Spinal cord (tissue), 4 donors: Measurements from ENCODE around the gene DES. TPM values are rescaled to one million over a fixed set of nuclear protein-coding genes. Genes with fewer than 3 reads are reported as not detected.

ENCODE experiments used
- polyA plus RNA-seq, 2 donors: library from polyadenylated mRNA; unstranded; fragments of 120-200 nt; gene quantifications; one replicate each; pipeline ENCODE4 v1.2.1, GENCODE V29; 2013; ENCODE audit not compliant: insufficient read length in 2 of 2
- total RNA-seq, 2 donors: library from RNA; depleted of rRNA in 1 of 2; stranded (reverse); fragments of 120-200 nt in 1 of 2; fragments of >200 nt in 1 of 2; gene quantifications; one replicate each; pipeline versions ENCODE4 v1.2.3 to v1.2.4, GENCODE V29; 2013 to 2014

DES gene
- total and polyA plus RNA-seq, 4 donors, result 3.5 to 8.8 (median 5.2) TPM

Other genes starting within 250 kb of the DES start
- gene SLC23A3, start 248.3 kb upstream of the DES start, total RNA-seq, result 1 to 10 TPM in 1 of 2 donors, under 1 TPM in 1; 0.69 to 1.7 TPM
- 1 to 10 TPM in 1 of 2 donors, under 1 TPM in 1; 0.17 to 2.4 TPM for gene SLC23A3, start 248.3 kb upstream of the DES start, polyA plus RNA-seq
- 10 to 100 TPM; 27.5 to 37.8 TPM for gene CNPPD1, start 241.5 kb upstream of the DES start, total RNA-seq
- 10 to 100 TPM; 53.7 to 57.5 TPM for gene CNPPD1, start 241.5 kb upstream of the DES start, polyA plus RNA-seq
- gene RETREG2, start 240.1 kb upstream of the DES start, total RNA-seq, result 10 to 100 TPM; 64.6 to 78.6 TPM
- 100 to 1,000 TPM; 170 to 188 TPM for gene RETREG2, start 240.1 kb upstream of the DES start, polyA plus RNA-seq
- 10 to 100 TPM; 14.5 to 40.5 TPM for gene ZFAND2B, start 211.6 kb upstream of the DES start, total RNA-seq
- gene ZFAND2B, start 211.6 kb upstream of the DES start, polyA plus RNA-seq, result 10 to 100 TPM; 37.2 to 46.4 TPM
- 10 to 100 TPM; 39.7 to 47.2 TPM for gene ABCB6, start 199.4 kb upstream of the DES start, total RNA-seq
- 10 to 100 TPM; 60.6 to 78.8 TPM for gene ABCB6, start 199.4 kb upstream of the DES start, polyA plus RNA-seq
- gene ATG9A, start 188.7 kb upstream of the DES start, total RNA-seq, result 10 to 100 TPM; 26.2 to 45.9 TPM
- gene ATG9A, start 188.7 kb upstream of the DES start, polyA plus RNA-seq, result 10 to 100 TPM; 56.0 to 59.8 TPM
- gene ANKZF1, start 188.6 kb upstream of the DES start, total RNA-seq, result 10 to 100 TPM; 29.2 to 53.6 TPM
- 10 to 100 TPM; 44.0 to 74.2 TPM for gene ANKZF1, start 188.6 kb upstream of the DES start, polyA plus RNA-seq
- 10 to 100 TPM in 1 of 2 donors, 1 to 10 TPM in 1; 9.4 to 22.1 TPM for gene GLB1L, start 172.9 kb upstream of the DES start, total RNA-seq
- 10 to 100 TPM; 11.4 to 12.0 TPM for gene GLB1L, start 172.9 kb upstream of the DES start, polyA plus RNA-seq
- 10 to 100 TPM; 16.4 to 25.0 TPM for gene STK16, start 172.9 kb upstream of the DES start, total RNA-seq
- gene STK16, start 172.9 kb upstream of the DES start, polyA plus RNA-seq, result 10 to 100 TPM; 36.3 to 38.7 TPM
- gene TUBA4B, start 165.1 kb upstream of the DES start, total RNA-seq, result 1 to 10 TPM in 1 of 2 donors, not detected in 1; 1.5 TPM
- under 1 TPM; 0.38 to 0.39 TPM for gene TUBA4B, start 165.1 kb upstream of the DES start, polyA plus RNA-seq
- 10 to 100 TPM; 14.3 to 43.9 TPM for gene TUBA4A, start 164.5 kb upstream of the DES start, total RNA-seq
- 10 to 100 TPM; 73.6 to 84.9 TPM for gene TUBA4A, start 164.5 kb upstream of the DES start, polyA plus RNA-seq
- 100 to 1,000 TPM in 1 of 2 donors, 10 to 100 TPM in 1; 81.5 to 101 TPM for gene DNAJB2, start 139.0 kb upstream of the DES start, total RNA-seq
- 100 to 1,000 TPM; 163 to 186 TPM for gene DNAJB2, start 139.0 kb upstream of the DES start, polyA plus RNA-seq
- 10 to 100 TPM; 12.6 to 67.3 TPM for gene PTPRN, start 109.0 kb upstream of the DES start, total RNA-seq
- 10 to 100 TPM; 72.2 to 88.1 TPM for gene PTPRN, start 109.0 kb upstream of the DES start, polyA plus RNA-seq
- gene RESP18, start 85.6 kb upstream of the DES start, total RNA-seq, result 1 to 10 TPM; 1.1 to 2.8 TPM
- 1 to 10 TPM; 6.6 to 7.0 TPM for gene RESP18, start 85.6 kb upstream of the DES start, polyA plus RNA-seq
- gene DNPEP, start 30.5 kb upstream of the DES start, total RNA-seq, result 10 to 100 TPM; 25.6 to 40.8 TPM
- 10 to 100 TPM; 40.2 to 57.2 TPM for gene DNPEP, start 30.5 kb upstream of the DES start, polyA plus RNA-seq
- 10 to 100 TPM; 12.2 to 20.8 TPM for gene SPEG, start 16.5 kb downstream of the DES start, total RNA-seq
- 10 to 100 TPM; 71.1 to 84.2 TPM for gene SPEG, start 16.5 kb downstream of the DES start, polyA plus RNA-seq
- gene GMPPA, start 80.5 kb downstream of the DES start, total RNA-seq, result 10 to 100 TPM; 19.0 to 29.8 TPM
- gene GMPPA, start 80.5 kb downstream of the DES start, polyA plus RNA-seq, result 10 to 100 TPM; 19.2 to 23.6 TPM
- gene ASIC4, start 96.1 kb downstream of the DES start, total RNA-seq, result 10 to 100 TPM in 1 of 2 donors, 1 to 10 TPM in 1; 8.2 to 18.8 TPM
- gene ASIC4, start 96.1 kb downstream of the DES start, polyA plus RNA-seq, result 10 to 100 TPM; 36.4 to 47.2 TPM
- 10 to 100 TPM; 61.2 to 84.5 TPM for gene CHPF, start 125.4 kb downstream of the DES start, total RNA-seq
- 10 to 100 TPM; 68.8 to 86.6 TPM for gene CHPF, start 125.4 kb downstream of the DES start, polyA plus RNA-seq
- 1 to 10 TPM; 4.7 to 5.3 TPM for gene TMEM198, start 125.7 kb downstream of the DES start, total RNA-seq
- gene TMEM198, start 125.7 kb downstream of the DES start, polyA plus RNA-seq, result 10 to 100 TPM; 18.7 to 19.0 TPM
- gene OBSL1, start 153.2 kb downstream of the DES start, total RNA-seq, result 100 to 1,000 TPM in 1 of 2 donors, 10 to 100 TPM in 1; 53.3 to 145 TPM
- gene OBSL1, start 153.2 kb downstream of the DES start, polyA plus RNA-seq, result 100 to 1,000 TPM; 148 to 178 TPM
- 1 to 10 TPM in 1 of 2 donors, under 1 TPM in 1; 0.10 to 1.4 TPM for gene INHA, start 153.9 kb downstream of the DES start, total RNA-seq
- gene INHA, start 153.9 kb downstream of the DES start, polyA plus RNA-seq, result 1 to 10 TPM; 2.2 to 5.1 TPM
- gene STK11IP, start 179.5 kb downstream of the DES start, total RNA-seq, result 10 to 100 TPM; 23.4 to 29.7 TPM
- gene STK11IP, start 179.5 kb downstream of the DES start, polyA plus RNA-seq, result 10 to 100 TPM; 40.6 to 53.9 TPM
- gene SLC4A3, start 209.3 kb downstream of the DES start, total RNA-seq, result 10 to 100 TPM; 17.0 to 18.7 TPM
- gene SLC4A3, start 209.3 kb downstream of the DES start, polyA plus RNA-seq, result 10 to 100 TPM; 56.8 to 61.3 TPM